ENCODE results near the gene SLC8A3. TPM values are rescaled to one million over a fixed set of nuclear protein-coding genes. Genes with fewer than 3 reads are reported as not detected.

The SLC8A3 gene
- total RNA-seq, 2 experiments from 2014 or later, result 0.62 to 0.72 TPM

DNA sequence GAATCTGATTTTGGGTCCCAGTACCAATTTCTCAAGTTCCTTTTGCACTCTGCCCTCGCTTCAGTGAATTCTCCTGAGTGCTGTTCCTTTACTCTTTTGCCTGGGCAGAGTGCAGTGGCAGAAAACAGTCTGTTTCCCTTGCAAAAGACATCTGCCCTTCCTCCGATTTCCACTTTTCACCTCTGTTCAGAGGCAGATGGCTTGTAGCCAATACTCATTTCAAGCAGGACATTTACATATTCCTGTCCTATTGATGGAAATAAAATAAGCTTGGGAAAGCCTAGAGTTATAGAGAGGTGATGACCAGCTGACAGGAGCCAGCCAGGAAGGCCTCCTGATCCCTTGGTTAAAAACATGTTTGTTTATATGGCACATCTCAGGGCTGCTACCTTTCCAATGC is 111.0 kb downstream of the SLC8A3 start:
- H3K4me1 Mint-ChIP-seq, result no peaks in the 10 kb centered on the region
- H3K27me3 Mint-ChIP-seq, result peaks cover 9% of the 10 kb centered on the region
- H3K9me3 Mint-ChIP-seq, result no peaks in the 10 kb centered on the region
- no peaks in the 10 kb centered on the region for H3K36me3 Mint-ChIP-seq
- no peak for DNase-seq
- no peak overlapping the region for H3K27ac Mint-ChIP-seq
- no peak overlapping the region for H3K4me3 Mint-ChIP-seq

DNA sequence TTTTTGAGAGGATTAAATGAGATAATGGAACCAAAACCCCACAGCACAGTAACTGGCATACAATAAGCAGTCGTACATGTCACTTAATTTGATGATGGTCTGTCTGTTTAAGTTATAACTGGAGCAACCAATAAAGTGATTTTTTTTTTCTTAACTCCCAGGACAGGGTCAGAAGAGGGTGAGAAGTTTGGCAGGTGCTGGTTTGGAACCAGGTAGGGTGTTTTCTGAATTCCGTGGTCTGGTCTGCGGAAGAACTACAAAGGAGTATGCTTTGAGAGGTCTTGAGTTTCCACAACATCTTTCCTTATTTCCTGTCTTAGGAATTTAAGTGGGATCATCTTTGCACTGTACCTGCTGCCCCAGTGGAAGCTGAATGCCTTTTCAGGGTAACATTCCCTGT is 111.7 kb downstream of the SLC8A3 start:
- Mint-ChIP-seq H3K27me3 (peaks cover 4% of the 10 kb centered on the region), H3K9me3 (no peaks in the 10 kb centered on the region)
- DNase-seq, result no peak

DNA sequence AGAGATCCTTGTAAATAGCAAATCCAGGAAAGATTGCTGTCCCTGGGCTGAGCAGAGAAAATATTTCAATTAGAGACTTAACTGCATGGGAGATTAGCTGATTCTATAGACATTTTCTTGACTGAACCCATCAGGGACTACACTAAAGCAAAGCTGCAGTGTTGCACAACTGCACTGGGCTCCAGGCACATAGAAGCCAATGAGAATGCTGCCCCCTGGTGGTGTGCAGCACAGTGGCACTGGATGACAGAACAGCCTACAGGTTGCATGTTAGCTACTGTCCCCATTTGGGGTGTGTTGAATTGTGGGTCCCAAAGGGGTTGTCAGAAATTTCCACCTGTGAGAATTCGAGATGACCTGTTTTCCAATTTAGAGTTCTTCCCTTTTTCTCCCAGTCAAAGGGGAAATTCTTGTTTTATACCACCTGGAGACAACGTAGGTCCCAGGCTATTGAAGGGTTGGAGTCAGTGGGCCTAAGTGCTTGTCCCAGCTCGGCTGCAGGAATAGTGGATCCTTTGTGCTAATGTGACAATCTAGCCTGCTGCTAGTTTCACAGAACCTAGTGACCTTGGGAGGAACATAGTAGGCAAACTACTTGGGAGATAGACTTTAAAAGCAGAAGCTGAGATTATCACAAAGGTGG is 114.7 kb downstream of the SLC8A3 start:
- H3K9me3 Mint-ChIP-seq, result no peaks in the 10 kb centered on the region
- no peak overlapping the region for H3K4me3 Mint-ChIP-seq
- H3K27me3 Mint-ChIP-seq, result peaks cover 9% of the 10 kb centered on the region
- peak; percentile 43 for DNase-seq
- H3K27ac Mint-ChIP-seq, result no peak overlapping the region
- H3K36me3 Mint-ChIP-seq, result no peaks in the 10 kb centered on the region
- H3K4me1 Mint-ChIP-seq, result no peaks in the 10 kb centered on the region

More for the DNA sequence above, 111.7 kb downstream of the SLC8A3 start:
- Mint-ChIP-seq H3K4me3 (no peak overlapping the region), H3K4me1 (no peaks in the 10 kb centered on the region), H3K36me3 (no peaks in the 10 kb centered on the region), H3K27ac (no peak overlapping the region)

DNA sequence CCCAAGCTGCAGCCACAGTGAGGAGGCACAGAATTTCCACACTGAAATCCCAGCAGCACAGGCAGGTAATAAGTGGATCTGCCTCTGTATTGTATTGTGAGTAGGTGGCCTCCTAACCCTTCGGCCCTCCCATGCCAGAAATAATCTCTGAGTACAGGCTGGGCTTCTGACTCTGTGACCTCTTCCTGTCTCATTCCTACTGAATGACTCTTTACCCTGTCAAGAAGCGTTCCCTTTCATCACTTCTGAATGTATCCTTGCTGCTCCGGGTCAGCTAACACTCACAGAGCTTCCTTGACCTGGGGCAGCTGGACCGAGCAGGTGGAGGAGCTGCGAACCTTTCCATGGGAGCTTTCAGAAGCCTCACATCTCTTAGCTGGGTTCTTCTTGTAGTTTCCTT is 119.6 kb downstream of the SLC8A3 start:
- DNase-seq, result no peak

DNA sequence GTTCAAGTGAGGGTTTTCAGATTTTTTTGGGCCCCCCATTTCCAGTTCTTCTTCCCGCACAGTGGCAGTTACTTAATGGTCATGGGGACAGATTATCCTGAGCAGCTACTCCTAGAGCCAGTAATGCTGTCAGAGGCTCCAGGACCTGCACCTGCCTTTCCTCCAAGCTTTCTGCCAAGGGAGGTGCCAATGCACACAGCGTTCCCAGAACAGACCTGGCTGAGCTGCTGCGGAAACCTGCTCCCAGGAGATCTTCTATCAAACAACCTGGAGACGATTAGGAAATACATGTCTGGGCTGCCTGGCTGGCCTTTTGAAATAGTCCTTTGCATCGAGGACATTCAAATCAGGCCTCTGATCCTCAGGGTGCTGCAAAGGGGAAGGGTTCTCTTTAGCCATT is 120.9 kb downstream of the SLC8A3 start:
- no peaks in the 10 kb centered on the region for H3K4me1 Mint-ChIP-seq
- no peak overlapping the region for H3K27ac Mint-ChIP-seq
- no peaks in the 10 kb centered on the region for H3K9me3 Mint-ChIP-seq
- H3K36me3 Mint-ChIP-seq, result no peaks in the 10 kb centered on the region
- no peak for DNase-seq
- peaks cover 18% of the 10 kb centered on the region for H3K27me3 Mint-ChIP-seq
- H3K4me3 Mint-ChIP-seq, result no peak overlapping the region

More for the DNA sequence above, 119.6 kb downstream of the SLC8A3 start:
- H3K36me3 Mint-ChIP-seq, result no peaks in the 10 kb centered on the region
- no peaks in the 10 kb centered on the region for H3K4me1 Mint-ChIP-seq
- no peak overlapping the region for H3K27ac Mint-ChIP-seq
- H3K9me3 Mint-ChIP-seq, result no peaks in the 10 kb centered on the region
- peaks cover 16% of the 10 kb centered on the region for H3K27me3 Mint-ChIP-seq
- H3K4me3 Mint-ChIP-seq, result no peak overlapping the region

DNA sequence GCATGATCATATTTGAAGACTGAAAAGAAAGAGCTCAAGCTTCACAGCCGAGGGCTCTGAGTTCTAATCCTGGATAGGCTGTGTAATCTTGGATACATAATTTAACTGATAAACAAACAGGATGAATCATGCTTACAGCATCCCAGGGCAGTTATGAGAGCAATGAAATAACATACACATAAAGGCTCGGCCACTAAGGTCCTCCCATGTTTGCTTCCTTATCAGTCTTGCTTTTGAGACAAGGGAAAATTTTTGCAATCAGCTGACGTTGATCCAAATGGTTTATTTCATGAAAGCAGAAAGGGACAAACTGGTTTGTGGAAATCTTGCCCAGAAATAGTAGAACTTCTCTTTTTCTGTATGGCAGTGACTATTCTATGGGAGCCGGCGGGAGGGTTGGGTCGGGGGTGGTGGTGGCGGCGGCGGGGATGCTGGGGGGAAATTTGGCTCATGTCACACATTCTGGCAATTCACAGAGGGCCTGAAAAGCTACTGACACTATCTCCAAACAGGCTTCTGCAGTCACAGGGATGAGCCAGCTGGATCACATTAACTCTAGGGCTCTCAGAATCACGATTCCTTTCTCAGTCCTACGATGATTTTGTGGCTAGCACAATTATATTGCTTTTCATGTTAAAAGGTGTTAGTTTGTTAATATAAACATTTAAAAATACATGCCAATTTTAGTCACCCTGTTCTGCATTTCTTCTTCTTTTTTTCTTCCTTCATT is 124.5 kb downstream of the SLC8A3 start:
- Mint-ChIP-seq H3K27me3 (peaks cover 17% of the 10 kb centered on the region), H3K27ac (no peak overlapping the region), H3K9me3 (no peaks in the 10 kb centered on the region), H3K36me3 (no peaks in the 10 kb centered on the region), H3K4me1 (no peaks in the 10 kb centered on the region), H3K4me3 (no peak overlapping the region)
- DNase-seq, result no peak

DNA sequence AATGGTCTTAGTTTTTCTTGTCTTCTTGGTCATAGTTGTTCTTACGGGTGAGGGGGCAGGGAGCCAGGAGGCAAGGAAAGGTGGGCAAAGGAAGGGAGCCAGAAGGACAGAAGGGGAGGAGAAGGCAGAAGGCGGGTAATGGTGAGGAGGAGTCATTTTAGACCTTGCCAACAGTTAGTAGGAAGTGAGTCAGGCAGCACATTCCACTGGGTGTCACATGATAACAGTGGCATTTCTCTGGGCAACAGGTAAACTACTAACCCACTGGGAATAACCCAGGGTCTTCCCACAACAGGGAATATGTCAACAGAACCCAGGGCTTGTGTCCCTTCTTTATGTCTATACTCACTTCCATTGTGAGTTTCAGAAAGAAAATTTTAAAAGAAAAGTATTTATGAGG is 127.6 kb downstream of the SLC8A3 start:
- H3K27ac Mint-ChIP-seq, result no peak overlapping the region
- no peaks in the 10 kb centered on the region for H3K4me1 Mint-ChIP-seq

DNA sequence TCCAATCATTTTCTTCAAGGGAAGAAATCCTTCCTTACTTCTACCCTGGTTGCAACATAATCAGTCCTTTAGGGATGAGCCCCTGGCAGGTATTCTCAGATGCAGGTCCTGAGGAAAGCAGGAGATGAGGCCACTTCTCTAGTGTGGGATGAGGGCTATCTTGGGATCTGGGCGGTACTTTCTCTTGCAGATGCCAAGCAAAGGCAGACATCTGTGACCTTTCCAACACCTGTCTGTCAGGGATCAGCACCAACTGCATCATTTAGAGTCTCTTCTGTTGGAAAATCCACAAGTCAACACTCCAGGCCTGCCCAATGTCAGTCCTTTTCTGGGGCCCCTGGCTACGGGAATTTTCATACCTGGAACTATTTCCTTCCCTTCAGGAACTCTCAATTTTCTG is 129.2 kb downstream of the SLC8A3 start:
- Mint-ChIP-seq H3K36me3 (no peaks in the 10 kb centered on the region), H3K4me1 (no peaks in the 10 kb centered on the region), H3K27me3 (peaks cover 14% of the 10 kb centered on the region), H3K9me3 (no peaks in the 10 kb centered on the region), H3K4me3 (no peak overlapping the region), H3K27ac (no peak overlapping the region)
- DNase-seq, result no peak

More for the DNA sequence above, 127.6 kb downstream of the SLC8A3 start:
- Mint-ChIP-seq H3K9me3 (no peaks in the 10 kb centered on the region), H3K36me3 (no peaks in the 10 kb centered on the region), H3K4me3 (no peak overlapping the region), H3K27me3 (peaks cover 14% of the 10 kb centered on the region)
- no peak for DNase-seq

DNA sequence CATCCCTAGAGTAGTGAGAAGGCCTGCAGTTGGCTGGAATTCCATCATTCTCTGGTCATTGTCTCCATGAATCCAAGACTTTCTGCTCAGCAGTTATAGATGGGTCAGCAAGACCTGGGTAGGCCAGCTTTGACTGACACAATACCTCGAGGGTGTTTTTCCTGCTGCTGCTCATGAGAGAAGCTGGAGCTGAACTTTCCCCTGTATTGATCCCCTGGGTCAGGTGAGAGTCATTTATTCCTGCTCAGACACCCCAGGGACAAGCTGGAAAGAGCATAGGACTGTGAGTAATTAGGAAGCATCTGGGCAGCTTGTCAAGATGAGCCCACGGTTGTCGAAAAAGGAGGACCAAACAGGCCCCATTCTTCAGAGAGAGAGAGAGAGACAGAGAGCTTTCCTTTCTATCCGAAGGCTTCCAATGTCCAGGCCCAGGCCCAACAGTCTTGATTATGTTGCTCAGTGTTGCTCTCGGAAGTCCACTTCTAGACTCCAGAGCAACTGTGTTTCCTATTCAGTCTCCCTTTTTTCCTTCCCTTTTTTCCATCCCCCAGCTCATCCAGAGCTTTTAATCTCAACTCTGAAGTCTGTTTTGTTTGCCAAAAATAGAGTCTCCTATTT is 131.1 kb downstream of the SLC8A3 start:
- no peaks in the 10 kb centered on the region for H3K4me1 Mint-ChIP-seq
- H3K36me3 Mint-ChIP-seq, result no peaks in the 10 kb centered on the region
- peaks cover 8% of the 10 kb centered on the region for H3K27me3 Mint-ChIP-seq
- no peak overlapping the region for H3K27ac Mint-ChIP-seq
- no peak overlapping the region for H3K4me3 Mint-ChIP-seq
- peaks cover 2% of the 10 kb centered on the region for H3K9me3 Mint-ChIP-seq
- no peak for DNase-seq

DNA sequence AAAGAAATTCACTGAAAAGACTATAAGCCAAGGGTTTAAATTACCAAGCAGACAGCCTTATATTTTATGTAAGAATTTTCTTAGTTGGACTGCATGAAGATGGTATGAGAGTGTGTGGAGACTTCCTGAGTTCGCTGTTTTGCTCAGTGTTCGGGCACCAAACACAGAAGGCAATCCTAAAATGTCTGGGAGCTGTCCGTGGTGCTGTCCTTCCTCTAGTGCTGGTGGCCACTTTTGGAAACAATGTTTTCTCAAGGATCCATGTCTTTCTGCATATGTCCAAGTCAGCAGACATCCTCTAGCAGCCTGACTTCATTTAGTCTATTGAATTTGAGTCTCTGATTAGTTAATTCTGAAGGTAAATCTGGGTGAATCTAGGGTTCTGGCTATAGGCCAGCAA is 135.8 kb downstream of the SLC8A3 start:
- no peak for DNase-seq
- H3K9me3 Mint-ChIP-seq, result peaks cover 2% of the 10 kb centered on the region
- H3K4me1 Mint-ChIP-seq, result no peaks in the 10 kb centered on the region
- H3K36me3 Mint-ChIP-seq, result no peaks in the 10 kb centered on the region
- H3K4me3 Mint-ChIP-seq, result no peak overlapping the region
- H3K27me3 Mint-ChIP-seq, result peaks cover 4% of the 10 kb centered on the region
- no peak overlapping the region for H3K27ac Mint-ChIP-seq

DNA sequence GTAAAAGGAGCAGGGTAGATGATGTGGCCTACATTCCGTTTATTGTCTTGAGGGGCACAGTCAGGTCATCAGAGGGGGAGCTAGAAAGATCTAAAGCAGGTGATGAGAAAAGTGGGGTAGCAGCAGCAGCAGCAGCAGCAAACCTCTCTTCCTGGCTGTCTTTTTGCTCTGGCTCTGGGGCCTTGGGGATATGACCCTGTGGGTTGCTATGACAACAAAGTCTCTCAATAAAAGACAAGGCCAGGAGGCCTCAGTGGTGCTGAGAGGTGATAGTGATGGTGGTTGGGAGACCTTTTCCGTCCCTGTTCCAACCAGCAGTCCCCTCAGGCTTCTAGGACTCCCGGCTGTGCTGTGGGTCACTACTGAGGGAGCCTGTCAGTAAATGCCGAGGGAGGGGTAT is 138.6 kb downstream of the SLC8A3 start:
- Mint-ChIP-seq H3K27ac (no peak overlapping the region), H3K36me3 (no peaks in the 10 kb centered on the region), H3K4me3 (no peak overlapping the region), H3K27me3 (peaks cover 7% of the 10 kb centered on the region), H3K9me3 (peaks cover 2% of the 10 kb centered on the region), H3K4me1 (no peaks in the 10 kb centered on the region)
- no peak for DNase-seq

DNA sequence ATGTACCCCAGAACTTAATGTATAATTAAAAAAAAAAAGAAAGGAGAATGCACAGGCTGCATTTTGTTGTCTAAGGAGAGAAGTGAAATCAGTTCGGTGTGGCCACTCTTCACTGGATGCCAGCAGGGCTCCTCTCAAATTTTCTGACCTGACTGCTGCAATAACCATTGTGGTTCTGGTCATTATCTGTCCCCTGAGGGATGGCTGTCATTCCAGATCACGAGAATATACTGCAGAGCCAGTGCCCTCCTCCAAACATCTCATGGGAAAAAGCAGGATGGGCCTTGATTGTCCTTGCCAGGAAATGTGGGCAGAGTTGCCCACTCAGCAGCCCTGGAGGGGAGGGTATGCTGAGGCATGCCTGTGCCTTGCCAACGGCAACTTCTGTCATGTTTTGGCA is 139.1 kb downstream of the SLC8A3 start:
- Mint-ChIP-seq H3K9me3 (peaks cover 2% of the 10 kb centered on the region), H3K4me3 (no peak overlapping the region), H3K4me1 (no peaks in the 10 kb centered on the region), H3K27ac (no peak overlapping the region), H3K36me3 (no peaks in the 10 kb centered on the region), H3K27me3 (peaks cover 7% of the 10 kb centered on the region)
- DNase-seq, result no peak

DNA sequence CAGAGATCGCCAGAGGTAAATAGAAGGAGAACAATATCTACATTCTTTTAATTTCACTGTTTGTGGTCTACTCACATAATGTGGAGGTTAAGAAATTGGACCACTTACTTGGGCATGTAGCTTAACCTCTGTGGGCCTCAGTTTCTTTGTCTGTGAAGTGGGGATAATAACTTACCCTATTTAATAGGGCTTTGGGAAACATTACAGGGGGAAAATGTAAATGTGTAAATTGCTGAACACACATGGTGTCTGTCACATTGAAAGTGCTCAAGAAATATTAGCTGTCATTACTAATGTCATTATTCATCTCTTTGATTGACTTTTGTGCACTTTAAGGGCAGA is 140.5 kb downstream of the SLC8A3 start:
- no peaks in the 10 kb centered on the region for H3K36me3 Mint-ChIP-seq
- H3K9me3 Mint-ChIP-seq, result no peaks in the 10 kb centered on the region
- no peaks in the 10 kb centered on the region for H3K4me1 Mint-ChIP-seq
- peaks cover 7% of the 10 kb centered on the region for H3K27me3 Mint-ChIP-seq
- H3K27ac Mint-ChIP-seq, result no peak overlapping the region
- DNase-seq, result no peak
- H3K4me3 Mint-ChIP-seq, result no peak overlapping the region

DNA sequence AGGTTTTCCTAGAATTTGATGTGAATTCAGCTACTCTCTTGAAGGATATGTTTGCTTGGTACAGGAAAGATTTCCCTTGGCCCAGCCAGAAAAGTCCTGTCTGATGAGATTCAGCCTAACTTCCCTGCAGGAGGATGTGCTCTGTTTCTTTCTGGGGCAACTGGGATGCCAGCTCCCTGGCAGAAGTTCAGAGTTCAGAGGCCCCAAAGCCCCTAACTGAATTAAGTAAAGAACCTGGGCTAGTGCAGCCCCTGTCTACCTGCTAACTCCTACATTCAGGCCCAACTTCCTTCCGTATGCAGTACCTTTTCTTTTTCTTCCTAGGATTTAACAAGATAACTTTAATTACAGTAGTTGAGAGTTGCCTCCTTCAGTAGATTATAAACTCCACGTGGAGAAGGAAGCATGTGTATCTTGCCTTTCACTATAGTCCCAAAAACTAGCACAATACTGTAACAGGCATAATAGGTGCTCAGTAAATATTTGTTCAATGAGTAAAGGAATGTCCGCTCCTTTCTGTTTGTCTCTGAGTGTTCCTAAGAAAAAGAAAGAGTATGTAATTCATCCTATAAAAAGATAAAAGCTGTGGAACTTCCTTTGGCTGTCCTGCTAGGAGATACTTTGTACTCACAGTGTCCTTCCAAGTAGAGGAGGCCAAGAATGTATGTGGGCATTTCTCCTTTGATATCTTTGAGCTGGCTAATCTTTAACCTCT is 141.0 kb downstream of the SLC8A3 start:
- peaks cover 11% of the 10 kb centered on the region for H3K27me3 Mint-ChIP-seq
- no peak overlapping the region for H3K4me3 Mint-ChIP-seq
- H3K4me1 Mint-ChIP-seq, result no peaks in the 10 kb centered on the region
- H3K27ac Mint-ChIP-seq, result no peak overlapping the region
- no peaks in the 10 kb centered on the region for H3K9me3 Mint-ChIP-seq
- H3K36me3 Mint-ChIP-seq, result no peaks in the 10 kb centered on the region
- DNase-seq, result no peak

DNA sequence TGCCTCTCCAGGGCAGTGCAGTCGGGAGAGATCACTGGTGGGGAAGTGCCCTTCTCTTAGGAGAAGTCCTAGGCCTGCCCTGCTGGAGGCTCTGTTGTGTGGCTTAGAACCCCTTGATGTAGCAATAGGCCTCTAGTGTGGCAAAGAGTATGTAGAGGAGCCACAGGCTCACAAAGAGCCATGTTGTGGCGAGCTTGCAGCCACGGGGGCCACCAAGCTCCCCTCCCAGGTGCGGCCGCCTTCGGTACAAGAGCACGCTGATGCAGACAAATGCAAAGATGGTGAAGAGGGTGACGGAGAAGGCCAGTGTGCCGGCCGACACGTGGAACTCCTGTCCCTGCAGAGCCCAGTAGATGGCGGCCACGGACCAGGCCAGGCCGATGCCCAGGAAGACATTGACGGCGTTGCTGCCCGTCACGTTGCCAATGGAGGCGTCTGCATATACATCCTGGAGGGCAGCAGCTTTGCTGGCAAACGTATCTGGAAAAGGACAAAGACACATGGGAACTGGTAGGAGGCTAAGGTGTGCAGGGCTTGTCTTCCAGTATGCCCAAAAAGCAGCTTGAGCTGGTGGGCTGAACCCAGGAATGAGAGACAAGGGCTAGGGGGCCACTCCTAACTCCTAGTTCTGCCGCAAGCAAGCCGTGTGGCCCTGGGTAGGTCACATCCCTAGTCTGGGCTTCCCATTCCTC is 142.8 kb downstream of the SLC8A3 start:
- no peak overlapping the region for H3K27ac Mint-ChIP-seq
- no peak overlapping the region for H3K4me3 Mint-ChIP-seq
- no peaks in the 10 kb centered on the region for H3K4me1 Mint-ChIP-seq
- peak; percentile 20 for DNase-seq
- peaks cover 20% of the 10 kb centered on the region for H3K27me3 Mint-ChIP-seq
- no peaks in the 10 kb centered on the region for H3K36me3 Mint-ChIP-seq
- no peaks in the 10 kb centered on the region for H3K9me3 Mint-ChIP-seq

Measured in activated naive CD8-positive, alpha-beta T cell treated with anti-CD3 and anti-CD28 coated beads for 36 hours (primary cell).